HG03378 (cell line): ENCODE measurements around the gene HK3.

Source experiments
- ATAC-seq: cut with Tn5 transposase; IDR thresholded peaks from one replicate; pipeline ENCODE4 v1.9.1; 2021; ENCODE audit warnings: mild to moderate bottlenecking, moderate library complexity; ENCODE audit not compliant: unreplicated experiment

HK3 gene

GRCh38 chr5:176851871-176852658 is 47.1 kb downstream of the HK3 start:
- no peak for ATAC-seq

DNA sequence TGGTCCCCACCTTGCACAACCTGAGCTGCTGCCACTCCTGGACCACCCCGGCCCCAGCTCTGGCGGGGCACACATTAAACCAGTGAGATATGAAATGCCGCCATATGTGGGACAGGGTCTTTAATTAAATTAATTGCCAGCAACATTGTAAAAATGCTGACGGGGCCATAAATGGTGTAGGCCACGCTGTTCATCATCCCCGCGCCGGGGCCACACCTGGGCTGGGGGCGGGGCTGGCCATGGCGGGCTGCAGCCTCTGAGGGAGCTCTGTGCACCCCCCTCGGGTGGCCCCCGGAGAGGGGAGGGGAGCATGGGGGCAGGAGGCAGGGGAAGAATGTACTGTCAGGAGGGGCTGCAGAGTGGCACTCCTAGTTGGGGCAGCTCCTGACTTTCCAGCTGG is 47.8 kb downstream of the HK3 start:
- ATAC-seq, result no peak

DNA sequence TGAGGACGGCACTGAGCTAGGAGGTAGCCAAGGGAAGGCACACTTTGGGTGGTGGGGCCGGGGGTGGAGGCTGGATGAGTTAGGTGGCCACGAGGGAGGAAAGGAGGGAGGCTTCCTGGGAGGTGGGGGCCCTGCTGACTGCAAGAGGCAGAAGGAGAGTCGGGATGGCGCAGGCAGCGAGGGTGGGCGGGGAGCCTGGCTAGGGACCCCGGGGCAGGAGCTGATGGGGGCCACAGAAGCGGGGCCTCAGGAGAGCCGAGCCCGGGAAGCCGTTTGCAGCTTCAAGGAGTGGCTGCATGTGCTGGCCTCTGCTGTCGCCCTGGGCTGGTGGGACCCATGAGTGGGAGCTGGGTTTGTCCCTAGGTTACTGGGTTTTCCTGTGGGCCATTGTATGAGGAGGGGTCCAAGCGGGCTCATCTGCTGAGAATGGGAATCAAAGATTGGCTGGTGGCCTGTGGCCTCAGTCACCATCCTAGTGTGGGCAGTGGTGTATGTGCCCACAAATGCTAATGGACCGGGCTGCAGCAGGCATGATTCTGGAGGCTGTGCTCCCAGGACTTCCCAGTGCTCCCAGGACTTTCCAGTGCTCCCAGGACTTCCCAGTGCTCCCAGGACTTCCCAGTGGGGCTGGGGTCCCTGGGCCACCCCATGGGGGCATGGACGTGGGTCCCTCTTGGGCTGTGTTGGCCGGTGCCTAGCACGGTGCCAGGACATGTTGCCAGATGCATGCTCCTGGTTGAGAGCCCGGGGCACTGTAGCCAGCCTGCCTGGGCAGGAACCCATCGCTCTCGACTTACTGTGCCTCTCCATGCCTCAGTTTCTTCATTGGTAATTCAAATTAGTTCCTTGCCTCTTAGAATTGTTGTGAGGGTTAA is 48.5 kb downstream of the HK3 start:
- ATAC-seq, result no peak

GRCh38 chr5:176849611-176850227 is 49.4 kb downstream of the HK3 start:
- ATAC-seq, result no peak

- ATAC-seq, result no peak
Observed at GRCh38 chr5:176848651-176849050, 50.5 kb downstream of the HK3 start.

GRCh38 chr5:176847726-176848290 is 51.3 kb downstream of the HK3 start:
- no peak for ATAC-seq

- no peak for ATAC-seq
Observed at GRCh38 chr5:176847148-176847547, 52.0 kb downstream of the HK3 start.

GRCh38 chr5:176846335-176847140 is 52.6 kb downstream of the HK3 start:
- no peak for ATAC-seq

DNA sequence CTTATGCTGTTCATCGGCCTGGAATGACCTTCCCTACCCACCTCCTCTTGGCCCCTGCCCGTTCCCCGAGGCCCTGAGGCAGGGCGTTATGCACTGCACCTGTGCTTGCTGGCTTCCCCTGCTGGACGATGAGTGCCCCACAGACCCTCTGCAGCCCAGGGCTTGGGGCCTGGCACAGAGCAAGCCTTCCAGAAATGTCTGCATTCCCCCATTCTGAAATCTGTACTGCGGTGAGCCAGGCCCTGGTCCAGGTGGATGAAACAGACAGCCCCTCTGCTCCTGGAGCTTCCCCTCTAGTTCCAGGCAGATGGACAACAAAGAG is 53.8 kb downstream of the HK3 start:
- ATAC-seq, result no peak

DNA sequence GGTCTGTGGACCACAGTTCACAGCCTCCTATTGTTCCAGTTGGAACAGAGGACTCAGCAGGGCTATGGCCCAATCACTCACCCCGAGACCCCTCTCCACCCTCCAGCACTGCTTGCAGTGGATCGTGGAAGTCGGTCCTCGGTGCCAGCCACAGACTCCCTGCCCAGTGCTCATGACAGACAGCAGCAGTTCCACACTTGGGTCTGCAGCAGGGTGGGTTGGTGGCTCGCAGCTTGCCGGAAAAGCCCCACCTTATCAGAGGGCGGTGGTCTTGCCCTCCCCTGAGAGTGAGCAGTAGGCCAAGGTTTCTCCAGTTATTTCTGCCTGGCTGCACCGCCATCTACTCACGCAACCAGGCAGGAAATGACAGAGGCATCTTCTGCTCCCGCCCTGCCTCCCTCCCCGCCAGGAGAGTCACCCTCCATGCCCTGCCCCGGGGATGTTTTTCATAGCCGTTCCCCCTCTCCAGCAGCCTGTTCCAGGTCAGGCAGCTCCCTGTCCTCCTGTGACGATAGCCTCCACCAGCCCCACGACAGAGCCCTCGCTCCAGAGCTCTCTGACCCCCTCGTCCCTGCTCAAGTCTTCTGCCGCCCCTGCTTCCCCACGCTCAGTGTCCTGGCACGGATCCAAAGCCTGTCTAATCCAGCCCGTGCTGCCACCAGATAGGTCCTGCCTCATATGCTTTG is 54.3 kb downstream of the HK3 start:
- no peak for ATAC-seq

DNA sequence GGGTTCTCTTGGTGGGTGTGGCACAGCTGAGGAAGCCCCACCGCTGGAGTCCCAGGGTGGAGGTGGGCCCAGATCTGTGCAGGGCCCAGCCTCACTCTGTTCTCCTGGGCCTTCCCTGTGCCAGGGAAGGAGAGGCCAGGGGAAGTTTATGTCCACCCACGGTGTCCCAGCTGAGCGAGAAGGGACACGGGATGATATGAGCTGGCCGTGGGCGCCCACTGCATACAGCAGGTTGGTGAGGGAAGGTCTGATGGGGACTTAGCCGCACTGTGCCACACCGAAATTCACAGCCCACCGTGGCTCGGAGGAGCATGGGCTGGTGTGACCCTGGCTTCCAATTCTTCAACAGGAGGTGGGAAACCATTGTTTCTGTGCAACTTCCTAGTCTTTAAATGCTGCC is 54.9 kb downstream of the HK3 start:
- ATAC-seq, result no peak

GRCh38 chr5:176843673-176844072 is 55.5 kb downstream of the HK3 start:
- no peak for ATAC-seq

DNA sequence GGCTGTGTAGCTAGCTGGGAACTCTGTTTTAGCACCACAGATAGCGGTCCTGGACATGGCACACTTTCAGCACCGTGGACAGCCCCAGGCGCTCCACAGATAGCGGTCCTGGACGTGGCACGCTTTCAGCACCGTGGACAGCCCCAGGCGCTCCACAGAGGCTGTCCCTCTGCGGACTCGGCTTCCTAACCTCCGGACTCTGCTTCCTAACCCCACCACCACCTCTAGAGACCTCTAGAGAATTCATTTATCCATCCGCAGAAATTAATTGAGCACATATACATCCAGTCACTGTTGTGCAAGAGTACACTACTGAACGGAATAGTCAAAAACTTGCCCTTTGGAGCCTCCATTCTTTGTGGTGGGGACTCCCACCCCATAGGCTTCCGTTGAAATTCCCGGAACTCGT is 61.4 kb downstream of the HK3 start:
- no peak for ATAC-seq

- no peak for ATAC-seq
Observed at GRCh38 chr5:176836811-176837706, 62.1 kb downstream of the HK3 start.

DNA sequence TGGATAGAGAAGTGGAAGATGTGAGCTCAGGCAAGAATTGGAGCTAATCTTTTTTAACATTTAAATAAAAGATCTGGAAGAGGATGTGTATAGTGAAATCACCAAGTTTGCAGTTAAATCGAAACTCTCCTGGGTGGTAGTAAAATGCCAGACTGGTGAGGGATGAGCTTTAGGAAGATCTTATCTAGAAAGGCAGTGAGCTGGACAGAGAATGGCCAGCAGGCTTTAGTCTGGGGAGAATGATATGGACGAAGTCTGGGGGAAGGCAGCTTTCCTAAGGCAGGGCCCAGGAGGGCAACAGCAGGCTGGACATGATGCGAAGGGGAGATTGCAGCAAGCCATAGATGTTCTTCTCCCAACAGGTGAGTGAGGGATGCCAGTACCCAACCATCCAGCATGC is 63.2 kb downstream of the HK3 start:
- ATAC-seq, result no peak

DNA sequence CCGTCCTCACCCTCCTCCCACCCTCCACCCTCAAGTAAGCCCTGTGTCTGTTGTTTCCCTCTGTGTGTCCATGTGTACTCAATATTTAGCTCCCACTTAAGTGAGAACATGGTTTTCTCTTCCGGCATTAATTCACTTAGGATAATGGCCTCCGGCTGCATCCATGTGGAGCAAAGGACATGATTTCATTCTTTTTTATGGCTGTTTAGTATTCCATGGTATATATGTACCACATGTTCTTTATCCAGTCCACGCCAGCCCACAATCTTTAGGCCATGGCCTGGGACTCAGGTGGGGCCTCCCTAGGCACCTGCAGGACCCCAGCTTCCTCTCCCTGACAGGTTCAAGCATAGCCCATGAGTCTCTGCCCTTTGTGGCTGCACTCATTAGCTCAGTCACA is 65.9 kb downstream of the HK3 start:
- no peak for ATAC-seq

- no peak for ATAC-seq
Observed at GRCh38 chr5:176832162-176832561, 67.0 kb downstream of the HK3 start.

- no peak for ATAC-seq
Observed at GRCh38 chr5:176831425-176831824, 67.7 kb downstream of the HK3 start.

- no peak for ATAC-seq
Observed at GRCh38 chr5:176830995-176831423, 68.1 kb downstream of the HK3 start.
